MCF 10A (cell line): ENCODE measurements around the gene UCP3. TPM values are rescaled to one million over a fixed set of nuclear protein-coding genes. Genes with fewer than 3 reads are reported as not detected.
"Not testable (repeated sequence)": the region's sequence is repeated elsewhere in the genome, so short reads cannot be mapped to it uniquely, and the experiment has no call there.

Experiments used
- BruUV-seq: library from RNA; stranded (reverse); fragments of 400-500 nt; replicated peaks from 2 replicates; lab custom pipeline; 2021; lab: Mats Ljungman, UMichigan
- CTCF ChIA-PET: fragments of 300-600 bp; sonication (Branson Sonifier 250); formaldehyde crosslinking; extraction: SDS; loops from one replicate; lab custom pipeline; 2021; ENCODE audit warnings: antibody characterized with exemption, inconsistent platforms; lab: Yijun Ruan, JAX
- POLR2A ChIA-PET: fragments of 300-600, 350-650 bp; sonication (Branson Sonifier 250); formaldehyde crosslinking; extraction: SDS; loops from one replicate; lab custom pipeline; 2020; ENCODE audit warnings: antibody characterized with exemption, inconsistent platforms; lab: Yijun Ruan, JAX
- DNase-seq: peaks from one replicate; pipeline ENCODE4 v3.0.0-alpha.2; 2018; ENCODE audit not compliant: unreplicated experiment
- H3K27ac Mint-ChIP-seq: one replicate; pipeline ENCODE4 v1.8.0; 2022; ENCODE audit warnings: mild to moderate bottlenecking, low read depth, mixed read lengths; ENCODE audit not compliant: unreplicated experiment
- H3K27me3 Mint-ChIP-seq: one replicate; pipeline ENCODE4 v1.8.0; 2022; ENCODE audit warnings: mixed read lengths; ENCODE audit not compliant: insufficient read depth, unreplicated experiment
- H3K36me3 Mint-ChIP-seq: one replicate; pipeline ENCODE4 v1.8.0; 2022; ENCODE audit warnings: mild to moderate bottlenecking, moderate library complexity, mixed read lengths; ENCODE audit not compliant: insufficient read depth, unreplicated experiment
- H3K4me1 Mint-ChIP-seq: one replicate; pipeline ENCODE4 v1.8.0; 2022; ENCODE audit warnings: mixed read lengths; ENCODE audit not compliant: insufficient read depth, unreplicated experiment
- H3K4me3 Mint-ChIP-seq: one replicate; pipeline ENCODE4 v1.8.0; 2022; ENCODE audit warnings: mild to moderate bottlenecking, moderate library complexity, mixed read lengths; ENCODE audit not compliant: unreplicated experiment
- H3K9me3 Mint-ChIP-seq: one replicate; pipeline ENCODE4 v1.8.0; 2022; ENCODE audit warnings: mixed read lengths; ENCODE audit not compliant: unreplicated experiment
- CTCF ChIP-seq: fragments of 200-600 bp; IDR thresholded peaks from one replicate; pipeline ENCODE4 v1.8.0; 2022; ENCODE audit warnings: antibody characterized with exemption, mild to moderate bottlenecking; ENCODE audit not compliant: unreplicated experiment
- intact Hi-C: fragments of 100-400 bp; cut with micrococcal nuclease; formaldehyde crosslinking; loops from 2 replicates; pipeline ENCODE4 v1.14.1; 2022
- total RNA-seq: library from RNA; stranded (reverse); gene quantifications from 2 replicates; pipeline ENCODE4 v1.2.3, GENCODE V29; 2022

Gene UCP3
- total RNA-seq, 1 experiment from 2014 or later, result 1.5 TPM

GRCh38 chr11:73991471-73992006 is 17.3 kb downstream of the UCP3 start:
- intact Hi-C loops, result no loop called here
- no peak for TF ChIP-seq CTCF
- no peak overlapping the region for H3K27ac Mint-ChIP-seq

GRCh38 chr11:73990730-73991129 is 18.2 kb downstream of the UCP3 start:
- no peak for TF ChIP-seq CTCF
- no peak for DNase-seq
- ChIA-PET POLR2A (no interaction called here), CTCF (no interaction called here)
- H3K36me3 Mint-ChIP-seq, result no peaks in the 10 kb centered on the region
- no peaks in the 10 kb centered on the region for H3K9me3 Mint-ChIP-seq
- no peak overlapping the region for H3K27ac Mint-ChIP-seq
- no TSS peak for BruUV-seq
- H3K4me1 Mint-ChIP-seq, result no peaks in the 10 kb centered on the region
- H3K27me3 Mint-ChIP-seq, result no peaks in the 10 kb centered on the region
- H3K4me3 Mint-ChIP-seq, result no peak overlapping the region
- intact Hi-C loops, result no loop called here

More at GRCh38 chr11:73991471-73992006, 17.3 kb downstream of the UCP3 start:
- ChIA-PET CTCF (interaction anchor here (0.6 kb wide), 2 partner anchors 89 to 330 kb away, joined by 3 read pairs; no protein-coding TSS in a partner anchor), POLR2A (interaction anchor here (0.6 to 0.9 kb wide), 3 partner anchors 10 to 109 kb away, joined by 3 to 4 read pairs (median 4); no protein-coding TSS in a partner anchor)
- Mint-ChIP-seq H3K27me3 (no peaks in the 10 kb centered on the region), H3K4me1 (no peaks in the 10 kb centered on the region), H3K36me3 (no peaks in the 10 kb centered on the region), H3K4me3 (no peak overlapping the region), H3K9me3 (no peaks in the 10 kb centered on the region)
- no peak for DNase-seq
- no TSS peak for BruUV-seq

GRCh38 chr11:73989156-73989555 is 19.7 kb downstream of the UCP3 start:
- peak; percentile 13 for DNase-seq
- intact Hi-C loops, result no loop called here

GRCh38 chr11:73988227-73988626 is 20.7 kb downstream of the UCP3 start:
- no peak for DNase-seq
- intact Hi-C loops, result no loop called here

More at GRCh38 chr11:73989156-73989555, 19.7 kb downstream of the UCP3 start:
- H3K4me3 Mint-ChIP-seq, result no peak overlapping the region
- POLR2A ChIA-PET, result interaction anchor here (0.7 kb wide), 1 partner anchor 205 kb away, joined by 3 read pairs; no protein-coding TSS in a partner anchor
- no TSS peak for BruUV-seq
- H3K27ac Mint-ChIP-seq, result no peak overlapping the region
- CTCF ChIA-PET, result interaction anchor here (0.7 kb wide), 1 partner anchor 29 kb away, joined by 4 read pairs; no protein-coding TSS in a partner anchor
- H3K36me3 Mint-ChIP-seq, result no peaks in the 10 kb centered on the region
- H3K9me3 Mint-ChIP-seq, result no peaks in the 10 kb centered on the region
- no peak for TF ChIP-seq CTCF
- H3K4me1 Mint-ChIP-seq, result no peaks in the 10 kb centered on the region
- H3K27me3 Mint-ChIP-seq, result no peaks in the 10 kb centered on the region

GRCh38 chr11:73985661-73986060 is 23.2 kb downstream of the UCP3 start:
- intact Hi-C loops, H3K27me3 Mint-ChIP-seq, H3K9me3 Mint-ChIP-seq, CTCF ChIA-PET, H3K27ac Mint-ChIP-seq, H3K4me3 Mint-ChIP-seq, DNase-seq, BruUV-seq, H3K4me1 Mint-ChIP-seq, H3K36me3 Mint-ChIP-seq, POLR2A ChIA-PET: not testable (repeated sequence)

More at GRCh38 chr11:73988227-73988626, 20.7 kb downstream of the UCP3 start:
- H3K9me3 Mint-ChIP-seq, result no peaks in the 10 kb centered on the region
- ChIA-PET CTCF (no interaction called here), POLR2A (interaction anchor here (0.7 kb wide), 1 partner anchor 206 kb away, joined by 3 read pairs; no protein-coding TSS in a partner anchor)
- no peaks in the 10 kb centered on the region for H3K36me3 Mint-ChIP-seq
- no peak for TF ChIP-seq CTCF
- no peak overlapping the region for H3K27ac Mint-ChIP-seq
- H3K27me3 Mint-ChIP-seq, result no peaks in the 10 kb centered on the region
- BruUV-seq, result no TSS peak
- H3K4me1 Mint-ChIP-seq, result no peaks in the 10 kb centered on the region
- H3K4me3 Mint-ChIP-seq, result no peak overlapping the region
